Measurements from ENCODE around the gene WDR12. TPM values are rescaled to one million over a fixed set of nuclear protein-coding genes. Genes with fewer than 3 reads are reported as not detected.

Gene WDR12
- total and polyA plus RNA-seq, 2 donors (not counting 3 experiments of a cell fraction or from before 2014, with no cell fraction given): 8.5 to 65.6 TPM

DNA sequence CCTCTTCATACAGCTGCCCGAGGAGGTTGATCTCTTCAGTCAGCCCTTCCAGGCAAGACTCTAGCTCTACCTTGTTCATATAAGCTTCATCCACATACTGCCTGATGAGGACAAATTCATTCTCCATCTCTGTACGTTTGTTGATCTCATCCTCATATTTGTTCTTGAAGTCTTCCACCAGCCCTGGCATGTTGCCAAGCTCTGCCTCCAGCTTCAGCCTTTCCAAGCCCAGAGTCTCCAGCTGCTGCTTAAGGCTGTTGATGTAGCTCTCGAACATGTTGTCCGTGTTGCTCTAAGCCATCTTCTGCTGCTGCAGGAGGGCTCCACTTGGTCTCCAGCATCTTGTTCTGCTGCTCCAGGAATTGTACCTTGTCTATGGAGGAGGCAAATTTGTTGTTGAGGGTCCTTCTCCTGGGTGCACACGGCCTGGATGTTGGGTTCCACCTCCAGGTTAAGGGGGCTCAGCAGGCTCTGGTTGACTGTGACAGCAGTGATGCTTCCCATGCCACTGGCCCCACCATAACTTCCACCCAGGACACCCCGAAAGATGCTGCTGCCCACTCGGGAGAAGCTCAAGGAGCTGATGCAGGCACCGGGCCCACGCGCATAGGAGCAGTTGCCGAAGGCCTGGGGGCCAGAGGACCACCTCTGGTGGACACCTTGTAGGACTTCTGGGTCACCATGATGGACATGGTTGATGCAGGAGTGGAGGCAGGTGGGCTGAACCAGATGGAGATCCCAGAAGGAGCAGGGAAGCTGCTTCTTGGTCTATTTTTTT, 70.2 kb downstream of the WDR12 start:
- H3K4me1 ChIP-seq (ENCODE audit: control insufficient read depth, extremely low read depth, insufficient read depth, low read length): no peaks in the 10 kb centered on the region
- H3K9me1 ChIP-seq (replicated peaks; ENCODE audit: control insufficient read depth, extremely low read depth, insufficient read depth, low read length): no peaks in the 10 kb centered on the region
- FAIRE-seq (no peak), DNase-seq (ENCODE audit: low read depth, low spot score) (no peak)
- H3K27me3 ChIP-seq (ENCODE audit: control insufficient read depth in 2 of 2, insufficient read depth in 2 of 2, low read length in 2 of 2): no peaks in the 10 kb centered on the region
- H2AFZ ChIP-seq (ENCODE audit: low read depth, low read length): no peak overlapping the region
- no peak overlapping the region for H3K9ac ChIP-seq (replicated peaks; ENCODE audit: extremely low read depth, insufficient read depth, low read length)
- ChIA-PET CTCF (interaction anchor here (1.3 kb wide), 1 partner anchor 29 kb away, joined by 3 read pairs; no protein-coding TSS in a partner anchor), POLR2A (no interaction called here)
- intact Hi-C loops (cut with micrococcal nuclease): no loop called here
- no peaks in the 10 kb centered on the region for H3K79me2 ChIP-seq (ENCODE audit: control insufficient read depth, insufficient read depth, low read length)
- dilution Hi-C loops (cut with MboI; ENCODE audit: extremely low pct_ligation_motif_present, low sequenced_read_pairs): no loop called here
- no peak overlapping the region for H3K27ac ChIP-seq (ENCODE audit: insufficient read depth, low read depth, low read length)
- BruUV-seq (replicated peaks): no TSS peak
- no peak overlapping the region for H3K4me2 ChIP-seq (ENCODE audit: insufficient read depth, low read length)
- no peaks in the 10 kb centered on the region for H3K9me3 ChIP-seq (replicated peaks; ENCODE audit: control insufficient read depth, insufficient read depth, low read length)
- no peak for TF ChIP-seq POLR2AphosphoS5 (IDR thresholded peaks at IDR 0.05; ENCODE audit: insufficient read depth, low read depth, low read length)
- TF ChIP-seq POLR2A (IDR thresholded peaks at IDR 0.05; ENCODE audit: low read depth, low read length): no peak
- TF ChIP-seq MYC (IDR thresholded peaks at IDR 0.05; ENCODE audit: low read depth, low read length): no peak
- TF ChIP-seq GATA2 (IDR thresholded peaks at IDR 0.05; ENCODE audit: insufficient read depth, insufficient read length, low read depth, low read length): no peak
- TF ChIP-seq CTCF (IDR thresholded peaks at IDR 0.05; ENCODE audit: extremely low read depth in 1 of 2, insufficient read depth in 1 of 2, low read depth in 1 of 2, low read length in 2 of 2): no peak
- no peak for TF ChIP-seq FOS (IDR thresholded peaks at IDR 0.05; ENCODE audit: borderline replicate concordance, insufficient read depth, low read length)
- no peak for TF ChIP-seq JUN (IDR thresholded peaks at IDR 0.05; ENCODE audit: borderline replicate concordance, insufficient read depth, insufficient read length, low read depth)
- no peak overlapping the region for H3K4me3 ChIP-seq (replicated peaks in 1 of 3; ENCODE audit: insufficient read depth in 1 of 3, low read depth in 1 of 3, low read length in 3 of 3)
- no peaks in the 10 kb centered on the region for H3K36me3 ChIP-seq (ENCODE audit: control insufficient read depth in 2 of 2, extremely low read depth in 1 of 2, insufficient read depth in 2 of 2, low read length in 2 of 2)
- no peaks in the 10 kb centered on the region for H4K20me1 ChIP-seq (replicated peaks; ENCODE audit: control insufficient read depth, extremely low read depth, insufficient read depth, low read length)

All from endothelial cell of umbilical vein (primary cell).